Measurements from ENCODE around the gene GPR78.

GRCh38 chr4:8556341-8557150, 23.6 kb upstream of the GPR78 start:
- no peak for TF ChIP-seq CTCF (IDR thresholded peaks at IDR 0.05; ENCODE audit: control extremely low read depth in 1 of 3, insufficient read depth in 1 of 3, low read depth in 1 of 3, low read length in 3 of 3)
- no peak for TF ChIP-seq RAD21 (IDR thresholded peaks at IDR 0.05 in 1 of 2, conservative IDR thresholded peaks at IDR 0.05 in 1 of 2; ENCODE audit: low read depth in 2 of 2, low read length in 2 of 2)

All from H1 (cell line).